HUES6 (cell line): ENCODE results near the gene ATR.
"Not testable (repeated sequence)": the region's sequence is repeated elsewhere in the genome, so short reads cannot be mapped to it uniquely, and the experiment has no call there.

ENCODE experiments used
- H3K27ac ChIP-seq: 2 replicates; pipeline ENCODE4 v1.7.0; 2013; ENCODE audit warnings: low read depth, mild to moderate bottlenecking, low read length, inconsistent platforms
- H3K27me3 ChIP-seq: 2 replicates; pipeline ENCODE4 v1.6.1; 2013; ENCODE audit warnings: low read length; ENCODE audit not compliant: control insufficient read depth, insufficient read depth
- H3K36me3 ChIP-seq: 2 replicates; pipeline ENCODE4 v1.6.1; 2013; ENCODE audit warnings: low read length; ENCODE audit not compliant: control insufficient read depth, insufficient read depth
- H3K4me1 ChIP-seq: 2 replicates; pipeline ENCODE4 v1.6.1; 2013; ENCODE audit warnings: low read length; ENCODE audit not compliant: control insufficient read depth, insufficient read depth
- H3K4me3 ChIP-seq: 2 replicates; pipeline ENCODE4 v1.5.1; 2013; ENCODE audit warnings: low read depth, low read length
- H3K9ac ChIP-seq: one replicate; pipeline ENCODE4 v1.6.1; 2013; ENCODE audit warnings: mild to moderate bottlenecking, low read length
- H3K9me3 ChIP-seq: 2 replicates; pipeline ENCODE4 v1.6.1; 2013; ENCODE audit warnings: low read depth, low read length; ENCODE audit not compliant: control insufficient read depth, insufficient read depth

The ATR gene

GRCh38 chr3:142566096-142566495 lies 12.4 kb downstream of the ATR start:
- Histone ChIP-seq H3K27ac (no peak overlapping the region), H3K4me1 (no peaks in the 10 kb centered on the region), H3K36me3 (peaks cover 16% of the 10 kb centered on the region), H3K27me3 (no peaks in the 10 kb centered on the region), H3K9ac (no peak overlapping the region), H3K4me3 (no peak overlapping the region), H3K9me3 (no peaks in the 10 kb centered on the region)

DNA sequence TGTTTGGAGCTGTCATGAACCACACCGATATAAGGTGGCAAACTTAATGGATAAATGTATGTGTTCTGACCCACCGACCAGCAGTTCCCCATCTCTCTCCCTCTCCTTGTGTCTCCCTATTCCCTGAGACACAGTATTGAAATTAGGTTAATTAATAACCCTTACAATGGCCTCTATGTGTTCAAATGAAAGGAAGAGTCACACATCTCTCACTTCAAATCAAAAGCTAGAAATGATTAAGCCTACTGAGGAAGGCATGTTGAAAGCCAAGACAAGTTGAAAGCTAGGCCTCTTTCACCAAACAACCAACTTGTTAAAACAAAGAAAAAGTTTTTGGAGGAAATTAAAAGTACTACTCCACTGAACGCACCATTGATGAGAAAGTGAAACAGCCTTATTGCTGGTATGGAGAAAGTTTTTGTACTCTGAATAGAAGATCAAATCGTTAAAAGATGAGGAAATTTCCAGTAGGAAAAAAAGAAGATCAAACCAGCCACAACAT lies 15.0 kb downstream of the ATR start:
- Histone ChIP-seq H3K9me3 (no peaks in the 10 kb centered on the region), H3K36me3 (peaks cover 23% of the 10 kb centered on the region), H3K27ac (no peak overlapping the region), H3K4me3 (no peak overlapping the region), H3K4me1 (no peaks in the 10 kb centered on the region), H3K9ac (no peak overlapping the region), H3K27me3 (no peaks in the 10 kb centered on the region)

DNA sequence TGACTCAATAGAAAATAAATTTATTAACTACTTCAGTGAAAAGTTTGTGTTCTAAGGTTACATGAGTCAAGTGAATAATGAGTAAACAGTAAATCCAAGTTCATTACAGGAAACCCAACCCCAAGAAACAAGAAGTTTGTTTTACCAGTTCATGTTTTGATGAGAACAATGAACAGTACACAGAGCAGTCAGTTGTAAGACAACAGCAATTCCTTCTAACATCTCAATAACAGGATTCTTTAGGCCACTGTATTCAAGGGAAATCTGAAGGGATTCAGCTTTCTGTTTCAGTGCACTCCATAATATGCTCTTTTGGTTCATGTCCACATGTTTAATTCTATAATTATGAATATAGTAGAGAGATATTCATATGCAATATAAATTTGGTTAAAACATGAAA lies 18.4 kb downstream of the ATR start:
- H3K4me1 ChIP-seq: no peaks in the 10 kb centered on the region
- H3K36me3 ChIP-seq: peaks cover 36% of the 10 kb centered on the region
- H3K4me3 ChIP-seq: no peak overlapping the region
- no peak overlapping the region for H3K27ac ChIP-seq
- no peaks in the 10 kb centered on the region for H3K27me3 ChIP-seq
- H3K9me3 ChIP-seq: no peaks in the 10 kb centered on the region
- H3K9ac ChIP-seq: no peak overlapping the region

DNA sequence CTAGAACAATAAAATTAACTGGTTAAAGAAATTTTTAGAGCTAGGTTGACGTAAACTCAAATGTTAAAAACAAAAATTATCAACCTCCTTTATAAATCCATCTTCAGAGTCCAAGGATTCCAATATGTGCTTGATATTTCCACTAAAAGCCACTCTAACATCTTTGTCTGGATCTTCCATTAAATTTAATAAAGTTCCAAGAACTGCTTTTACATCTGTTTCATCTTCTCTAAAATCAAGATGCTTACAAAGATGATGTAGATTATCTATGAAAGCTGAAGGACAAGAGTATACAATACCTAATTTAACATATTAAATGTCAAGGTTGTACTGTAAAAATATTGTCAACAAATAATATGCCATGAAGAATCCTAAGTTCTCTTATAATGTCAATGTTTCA lies 24.8 kb downstream of the ATR start:
- H3K4me3 ChIP-seq: no peak overlapping the region
- H3K4me1 ChIP-seq: no peaks in the 10 kb centered on the region
- H3K36me3 ChIP-seq: peaks cover 42% of the 10 kb centered on the region
- H3K9ac ChIP-seq: no peak overlapping the region
- no peaks in the 10 kb centered on the region for H3K9me3 ChIP-seq
- H3K27me3 ChIP-seq: no peaks in the 10 kb centered on the region
- H3K27ac ChIP-seq: no peak overlapping the region

DNA sequence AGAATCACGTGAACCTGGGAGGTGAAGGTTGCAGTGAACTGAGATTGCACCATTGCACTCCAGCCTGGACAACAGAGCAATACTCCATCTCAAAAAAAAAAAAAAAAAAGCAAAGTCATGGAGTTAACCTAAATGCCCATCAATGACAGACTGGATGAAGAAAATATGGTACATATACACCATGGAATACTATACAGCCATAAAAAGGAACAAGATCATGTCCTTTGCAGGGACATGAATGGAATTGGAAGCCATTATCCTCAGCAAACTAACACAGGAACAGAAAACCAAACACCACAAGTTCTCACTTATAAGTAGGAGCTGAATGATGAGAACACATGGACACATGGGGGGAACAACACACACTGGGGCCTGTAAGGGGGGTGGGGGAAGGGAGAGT lies 26.0 kb downstream of the ATR start:
- not testable (repeated sequence) for H3K4me1 ChIP-seq, H3K4me3 ChIP-seq, H3K9me3 ChIP-seq, H3K9ac ChIP-seq, H3K27ac ChIP-seq, H3K27me3 ChIP-seq
- H3K36me3 ChIP-seq: peaks cover 41% of the 10 kb centered on the region

DNA sequence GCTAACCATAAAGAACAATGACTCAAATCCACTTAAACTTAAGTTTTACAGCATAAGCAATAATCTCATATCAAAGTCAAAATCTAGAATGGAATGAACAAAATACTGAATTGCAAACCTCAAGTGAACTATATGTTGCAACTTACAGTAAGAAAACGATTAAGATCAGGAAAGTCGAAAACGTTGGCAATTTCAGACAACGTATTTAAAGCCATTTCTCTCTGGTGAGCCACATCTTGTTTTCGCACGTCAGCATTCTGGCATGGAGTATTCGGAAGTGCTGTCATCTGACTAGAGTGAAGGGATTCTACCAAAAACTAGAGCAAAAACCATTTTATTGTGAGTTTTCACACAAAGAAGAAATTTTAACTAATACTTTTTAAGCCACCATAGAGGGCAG lies 28.5 kb downstream of the ATR start:
- peaks cover 36% of the 10 kb centered on the region for H3K36me3 ChIP-seq

DNA sequence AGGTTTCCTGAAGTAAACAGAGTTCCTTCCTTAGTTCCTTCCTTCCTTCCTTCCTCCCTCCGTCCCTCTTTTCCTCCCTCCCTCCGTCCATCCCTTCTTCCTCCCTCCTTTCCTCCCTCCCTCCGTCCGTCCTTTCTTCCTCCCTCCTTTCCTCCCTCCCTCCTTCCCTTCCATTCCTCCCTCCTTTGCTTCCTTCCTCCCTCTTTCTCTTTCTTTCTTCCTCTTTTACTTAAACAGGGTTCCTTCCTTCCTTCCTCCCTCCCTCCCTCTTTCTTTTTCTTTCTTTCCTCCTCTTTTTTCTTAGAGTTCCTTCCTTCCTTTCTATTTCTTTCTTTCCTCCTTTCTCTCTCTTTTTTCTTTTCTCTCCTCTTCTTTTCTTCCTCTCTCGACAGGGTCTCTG lies 35.2 kb downstream of the ATR start:
- no peaks in the 10 kb centered on the region for H3K4me1 ChIP-seq
- H3K27ac ChIP-seq: no peak overlapping the region
- H3K9me3 ChIP-seq: no peaks in the 10 kb centered on the region
- peaks cover 9% of the 10 kb centered on the region for H3K36me3 ChIP-seq
- H3K27me3 ChIP-seq: no peaks in the 10 kb centered on the region
- no peak overlapping the region for H3K9ac ChIP-seq
- H3K4me3 ChIP-seq: no peak overlapping the region

More for the DNA sequence above, 28.5 kb downstream of the ATR start:
- Histone ChIP-seq H3K27ac (no peak overlapping the region), H3K9me3 (no peaks in the 10 kb centered on the region), H3K27me3 (no peaks in the 10 kb centered on the region), H3K9ac (no peak overlapping the region), H3K4me3 (no peak overlapping the region), H3K4me1 (no peaks in the 10 kb centered on the region)

- Histone ChIP-seq H3K27ac (no peak overlapping the region), H3K36me3 (peaks cover 5% of the 10 kb centered on the region; the same call in 1 of the 2 replicates), H3K9ac (no peak overlapping the region), H3K27me3 (no peaks in the 10 kb centered on the region), H3K4me1 (no peaks in the 10 kb centered on the region), H3K9me3 (no peaks in the 10 kb centered on the region), H3K4me3 (no peak overlapping the region)
Measured at GRCh38 chr3:142542054-142542453, 36.5 kb downstream of the ATR start.

GRCh38 chr3:142536519-142536918 lies 42.0 kb downstream of the ATR start:
- H3K9me3 ChIP-seq: no peaks in the 10 kb centered on the region
- H3K27ac ChIP-seq: no peak overlapping the region
- H3K36me3 ChIP-seq: peaks cover 38% of the 10 kb centered on the region
- no peak overlapping the region for H3K9ac ChIP-seq
- H3K4me3 ChIP-seq: no peak overlapping the region
- H3K27me3 ChIP-seq: no peaks in the 10 kb centered on the region
- no peaks in the 10 kb centered on the region for H3K4me1 ChIP-seq

GRCh38 chr3:142534543-142534942 lies 44.0 kb downstream of the ATR start:
- peaks cover 38% of the 10 kb centered on the region for H3K36me3 ChIP-seq
- no peaks in the 10 kb centered on the region for H3K4me1 ChIP-seq
- H3K9me3 ChIP-seq: no peaks in the 10 kb centered on the region
- no peak overlapping the region for H3K4me3 ChIP-seq
- H3K27me3 ChIP-seq: no peaks in the 10 kb centered on the region
- no peak overlapping the region for H3K9ac ChIP-seq
- H3K27ac ChIP-seq: no peak overlapping the region

DNA sequence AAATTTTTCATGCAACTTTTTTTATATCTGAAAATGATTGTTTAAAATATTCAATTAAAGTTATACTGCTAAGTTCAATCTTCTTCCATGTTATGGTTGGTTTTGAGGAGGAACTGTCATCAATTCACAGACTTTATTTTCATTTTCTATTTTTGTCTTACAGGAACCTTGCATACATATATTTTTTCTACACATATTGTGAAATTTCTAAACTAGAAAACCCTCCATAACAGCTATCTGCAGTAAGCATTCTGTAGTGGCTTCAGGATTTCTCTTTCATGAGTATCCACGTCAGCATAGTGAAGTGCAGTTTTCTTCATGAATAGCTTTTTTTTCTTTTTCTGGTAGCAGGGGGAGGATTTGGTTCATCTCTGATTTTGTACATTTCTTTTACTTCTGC lies 48.2 kb downstream of the ATR start:
- no peaks in the 10 kb centered on the region for H3K4me1 ChIP-seq
- peaks cover 28% of the 10 kb centered on the region for H3K36me3 ChIP-seq
- H3K9ac ChIP-seq: no peak overlapping the region
- no peaks in the 10 kb centered on the region for H3K27me3 ChIP-seq
- H3K27ac ChIP-seq: no peak overlapping the region
- H3K4me3 ChIP-seq: no peak overlapping the region
- H3K9me3 ChIP-seq: no peaks in the 10 kb centered on the region
